Gastroesophageal sphincter (tissue), 3 donors: ENCODE measurements around the gene TRIO.

ENCODE experiments used
- CTCF ChIP-seq, 4 experiments: fragments of 200-600 bp in 2 of 4; fragments of 450-650 bp in 2 of 4; sonication (generic) in 1 of 4; IDR thresholded peaks; one replicate each; pipeline ENCODE4 v1.5.1; 2017 to 2019; ENCODE audit warnings: antibody characterized with exemption in 4 of 4, mild to moderate bottlenecking in 2 of 4, moderate library complexity in 2 of 4
- EP300 ChIP-seq: sonication (generic); formaldehyde crosslinking; IDR thresholded peaks from one replicate; pipeline ENCODE4 v1.6.1; 2017; ENCODE audit warnings: antibody characterized with exemption, mild to moderate bottlenecking

- TF ChIP-seq EP300 (no peak), CTCF (IDR thresholded peaks at IDR 0.05) (no peak)
Observed at GRCh38 chr5:14476786-14477435, 333.8 kb downstream of the TRIO start.
